Endothelial cell of coronary artery (primary cell): ENCODE data around the gene SLC25A10. TPM values are rescaled to one million over a fixed set of nuclear protein-coding genes. Genes with fewer than 3 reads are reported as not detected.

Experiments
- total RNA-seq: library from RNA; depleted of rRNA; stranded (reverse); fragments of >200 nt; gene quantifications from 2 replicates; pipeline ENCODE4 v1.2.3, GENCODE V29; 2014

The SLC25A10 gene
- 10.6 and 22.9 TPM in 2 replicates for total RNA-seq

GRCh38 chr17:81711814-81712467, at the start of gene SLC25A10:
Gene SLC25A10 (plus strand): TSS chr17:81712284. CDS start chr17:81712427, 143 bp downstream.

GRCh38 chr17:81666342-81667191, 45.5 kb upstream of the SLC25A10 start, which contains the start of the genes CCDC137 and OXLD1:
Gene CCDC137 (plus strand): TSS chr17:81666737. CDS start chr17:81666767, 30 bp downstream.
Gene OXLD1 (minus strand): TSS chr17:81666605. CDS start chr17:81666577, 28 bp downstream.

GRCh38 chr17:81683584-81684441, 28.3 kb upstream of the SLC25A10 start, which contains the start of the genes ARL16 and HGS:
Gene ARL16 (minus strand): TSS chr17:81683797. CDS start chr17:81683753, 44 bp downstream.
Gene HGS (plus strand): TSS chr17:81684011. CDS start chr17:81684067, 56 bp downstream.

GRCh38 chr17:81702934-81703746, 8.9 kb upstream of the SLC25A10 start, which contains the start of gene MRPL12:
Gene MRPL12 (plus strand): TSS chr17:81703367. CDS start chr17:81703502, 135 bp downstream.

Other genes starting within 250 kb of the SLC25A10 start
- gene ACTG1, start 199.5 kb upstream of the SLC25A10 start, total RNA-seq, result 7,050 and 9,517 TPM in 2 replicates
- gene FSCN2, start 183.9 kb upstream of the SLC25A10 start, total RNA-seq, result 0.27 and 0.75 TPM in 2 replicates
- 14.8 and 23.5 TPM in 2 replicates for gene FAAP100, start 159.9 kb upstream of the SLC25A10 start, total RNA-seq
- gene NPLOC4, start 75.2 kb upstream of the SLC25A10 start, total RNA-seq, result 72.2 and 79.0 TPM in 2 replicates
- 0.18 and 0.19 TPM in 2 replicates for gene TSPAN10, start 75.1 kb upstream of the SLC25A10 start, total RNA-seq
- gene PDE6G, start 55.7 kb upstream of the SLC25A10 start, total RNA-seq, result 0.38 and 0.45 TPM in 2 replicates
- gene OXLD1, start 45.7 kb upstream of the SLC25A10 start, total RNA-seq, result 26.6 and 32.4 TPM in 2 replicates
- gene CCDC137, start 45.5 kb upstream of the SLC25A10 start, total RNA-seq, result 9.5 and 10.8 TPM in 2 replicates
- gene ARL16, start 28.5 kb upstream of the SLC25A10 start, total RNA-seq, result 27.6 and 40.7 TPM in 2 replicates
- gene HGS, start 28.3 kb upstream of the SLC25A10 start, total RNA-seq, result 80.8 and 93.5 TPM in 2 replicates
- gene MRPL12, start 8.9 kb upstream of the SLC25A10 start, total RNA-seq, result 8.5 and 14.1 TPM in 2 replicates
- not detected in 2 replicates for gene GCGR, start 91.9 kb downstream of the SLC25A10 start, total RNA-seq
- gene MCRIP1, start 121.0 kb downstream of the SLC25A10 start, total RNA-seq, result 114 and 175 TPM in 2 replicates
- gene PPP1R27, start 122.8 kb downstream of the SLC25A10 start, total RNA-seq, result not detected in 2 replicates
- gene P4HB, start 148.3 kb downstream of the SLC25A10 start, total RNA-seq, result 710 and 947 TPM in 2 replicates
- 103 and 167 TPM in 2 replicates for gene ARHGDIA, start 159.1 kb downstream of the SLC25A10 start, total RNA-seq
- gene ALYREF, start 179.3 kb downstream of the SLC25A10 start, total RNA-seq, result 171 and 230 TPM in 2 replicates
- 187 and 197 TPM in 2 replicates for gene ANAPC11, start 179.4 kb downstream of the SLC25A10 start, total RNA-seq
- gene NPB, start 190.0 kb downstream of the SLC25A10 start, total RNA-seq, result 0.27 and 0.28 TPM in 2 replicates
- gene PCYT2, start 199.1 kb downstream of the SLC25A10 start, total RNA-seq, result 19.9 and 25.6 TPM in 2 replicates
- 15.0 and 18.5 TPM in 2 replicates for gene SIRT7, start 205.9 kb downstream of the SLC25A10 start, total RNA-seq
- 14.0 and 18.6 TPM in 2 replicates for gene MAFG, start 215.5 kb downstream of the SLC25A10 start, total RNA-seq
- gene PYCR1, start 225.0 kb downstream of the SLC25A10 start, total RNA-seq, result 89.6 and 118 TPM in 2 replicates
- gene MYADML2, start 234.9 kb downstream of the SLC25A10 start, total RNA-seq, result not detected in 2 replicates
- under 0.01 TPM in 1 of 2 replicates, not detected in the other for gene NOTUM, start 248.9 kb downstream of the SLC25A10 start, total RNA-seq